Karpas-422 (cell line): ENCODE results near the gene PURB. TPM values are rescaled to one million over a fixed set of nuclear protein-coding genes. Genes with fewer than 3 reads are reported as not detected.

Experiments
- total RNA-seq: library from RNA; depleted of rRNA; stranded (reverse); fragments of >200 nt; shearing (Covaris generic); gene quantifications from 2 replicates; pipeline ENCODE4 v1.2.3, GENCODE V29; 2014; ENCODE audit warnings: low replicate concordance; rRNA removed

Gene PURB
- total RNA-seq, 1 experiment from 2014 or later: 11.8 TPM

Other genes starting within 250 kb of the PURB start
- 16.2 and 19.9 TPM in 2 replicates for gene ZMIZ2, start 136.7 kb downstream of the PURB start, total RNA-seq
- gene PPIA, start 88.8 kb downstream of the PURB start, total RNA-seq: 2,370 and 3,564 TPM in 2 replicates
- 188 and 202 TPM in 2 replicates for gene H2AZ2, start 37.4 kb downstream of the PURB start, total RNA-seq
- 62.4 and 130 TPM in 2 replicates for gene MYO1G, start 93.5 kb upstream of the PURB start, total RNA-seq
- 42.5 and 78.8 TPM in 2 replicates for gene CCM2, start 114.7 kb upstream of the PURB start, total RNA-seq
- gene NACAD, start 203.4 kb upstream of the PURB start, total RNA-seq: 0.04 TPM in 1 of 2 replicates, not detected in the other
- gene TBRG4, start 226.2 kb upstream of the PURB start, total RNA-seq: 81.5 and 108 TPM in 2 replicates